Measurements from ENCODE around the gene TRIM63. TPM values are rescaled to one million over a fixed set of nuclear protein-coding genes. Genes with fewer than 3 reads are reported as not detected.

Gene TRIM63
- total RNA-seq, 1 experiment from 2014 or later = not detected

GRCh38 chr1:26020941-26021646 is 46.3 kb downstream of the TRIM63 start (continued):
- TF ChIP-seq ARID4B (CRISPR knock-in tag; IDR thresholded peaks at IDR 0.05; ENCODE audit: borderline replicate concordance) = no peak
- TF ChIP-seq RORB (CRISPR knock-in tag; IDR thresholded peaks at IDR 0.05) = no peak
- no peak for TF ChIP-seq NR1H2 (CRISPR knock-in tag; IDR thresholded peaks at IDR 0.05)
- no peak for TF ChIP-seq PRRX2 (CRISPR knock-in tag; IDR thresholded peaks at IDR 0.05)
- TF ChIP-seq SOX15 (CRISPR knock-in tag; IDR thresholded peaks at IDR 0.05) = no peak
- no peak for TF ChIP-seq NFE2L1 (CRISPR knock-in tag; IDR thresholded peaks at IDR 0.05)
- TF ChIP-seq RELA (CRISPR knock-in tag; IDR thresholded peaks at IDR 0.05; ENCODE audit: borderline replicate concordance) = no peak
- no peak for TF ChIP-seq FOXP4 (CRISPR knock-in tag; IDR thresholded peaks at IDR 0.05)
- no peak for TF ChIP-seq ZNF671 (CRISPR knock-in tag; IDR thresholded peaks at IDR 0.05)
- TF ChIP-seq ZNF281 (CRISPR knock-in tag; IDR thresholded peaks at IDR 0.05) = no peak

GRCh38 chr1:26020330-26020768 is 47.1 kb downstream of the TRIM63 start:
- Mint-ChIP-seq H3K27ac (no peak overlapping the region), H3K36me3 (no peaks in the 10 kb centered on the region), H3K27me3 (ENCODE audit: low read depth) (no peaks in the 10 kb centered on the region; the same call in 1 of the 2 replicates), H3K4me3 (no peak overlapping the region), H3K9me3 (no peaks in the 10 kb centered on the region), H3K4me1 (peaks cover 28% of the 10 kb centered on the region)
- POLR2A ChIA-PET = no interaction called here
- ATAC-seq (no peak), DNase-seq (ENCODE audit: low spot score) (no peak)
- CTCF ChIA-PET = interaction anchor here (1.3 to 4.3 kb wide), 5 partner anchors 10 to 124 kb away, joined by 4 to 27 read pairs (median 8); no protein-coding TSS in a partner anchor
- no peak for TF ChIP-seq ATF1 (CRISPR knock-in tag; IDR thresholded peaks at IDR 0.05)

GRCh38 chr1:26019641-26020315 is 47.7 kb downstream of the TRIM63 start:
- Mint-ChIP-seq H3K27me3 (ENCODE audit: low read depth) (no peaks in the 10 kb centered on the region; the same call in 1 of the 2 replicates), H3K36me3 (no peaks in the 10 kb centered on the region), H3K4me1 (peaks cover 28% of the 10 kb centered on the region), H3K9me3 (no peaks in the 10 kb centered on the region), H3K4me3 (no peak overlapping the region), H3K27ac (no peak overlapping the region)
- ATAC-seq = no peak
- CTCF ChIA-PET = interaction anchor here (1.3 to 4.3 kb wide), 5 partner anchors 9 to 124 kb away, joined by 4 to 27 read pairs (median 8); no protein-coding TSS in a partner anchor
- DNase-seq (ENCODE audit: low spot score) = no peak
- POLR2A ChIA-PET = no interaction called here
- TF ChIP-seq ZNF532 (CRISPR knock-in tag; IDR thresholded peaks at IDR 0.05; ENCODE audit: borderline replicate concordance) (no peak), KAT7 (CRISPR knock-in tag; IDR thresholded peaks at IDR 0.05; ENCODE audit: borderline replicate concordance) (no peak), FOXP4 (CRISPR knock-in tag; IDR thresholded peaks at IDR 0.05) (no peak), GABPB1 (CRISPR knock-in tag; IDR thresholded peaks at IDR 0.05) (no peak), IRF2 (CRISPR knock-in tag; IDR thresholded peaks at IDR 0.05; ENCODE audit: borderline replicate concordance, low read depth) (no peak), ZNF219 (CRISPR knock-in tag; IDR thresholded peaks at IDR 0.05; ENCODE audit: borderline replicate concordance) (no peak)
